ENCODE measurements around the gene AGBL2.
"Not testable (repeated sequence)": the region's sequence is repeated elsewhere in the genome, so short reads cannot be mapped to it uniquely, and the experiment has no call there.

Gene AGBL2

GRCh38 chr11:47689480-47689879 lies 25.7 kb downstream of the AGBL2 start:
- H3K79me2 ChIP-seq, result no peaks in the 10 kb centered on the region
- no peaks in the 10 kb centered on the region for H3K4me1 ChIP-seq
- no peaks in the 10 kb centered on the region for H3K36me3 ChIP-seq (ENCODE audit: control insufficient read depth, insufficient read depth, low read length)
- no peak overlapping the region for H3K9ac ChIP-seq
- H3K27me3 ChIP-seq (ENCODE audit: control insufficient read depth, insufficient read depth, low read length), result no peaks in the 10 kb centered on the region
- no peak overlapping the region for H3K27ac ChIP-seq
- no peak overlapping the region for H2AFZ ChIP-seq
- no peak for TF ChIP-seq CTCF (IDR thresholded peaks at IDR 0.05)
- H3K9me3 ChIP-seq (ENCODE audit: control insufficient read depth, low read length), result no peaks in the 10 kb centered on the region
- H3K4me3 ChIP-seq (ENCODE audit: low read depth, low read length), result no peak overlapping the region
- no peak overlapping the region for H3K4me2 ChIP-seq (ENCODE audit: low read length)

- Histone ChIP-seq H3K79me2 (no peaks in the 10 kb centered on the region), H3K27ac (no peak overlapping the region), H3K4me3 (ENCODE audit: low read depth, low read length) (no peak overlapping the region), H3K4me1 (no peaks in the 10 kb centered on the region), H3K4me2 (ENCODE audit: low read length) (no peak overlapping the region), H2AFZ (no peak overlapping the region), H3K36me3 (ENCODE audit: control insufficient read depth, insufficient read depth, low read length) (no peaks in the 10 kb centered on the region), H3K9ac (no peak overlapping the region), H3K27me3 (ENCODE audit: control insufficient read depth, insufficient read depth, low read length) (no peaks in the 10 kb centered on the region), H3K9me3 (ENCODE audit: control insufficient read depth, low read length) (no peaks in the 10 kb centered on the region)
- TF ChIP-seq CTCF (IDR thresholded peaks at IDR 0.05), result no peak
Observed at GRCh38 chr11:47688991-47689390, 26.2 kb downstream of the AGBL2 start.

GRCh38 chr11:47688111-47688510 lies 27.1 kb downstream of the AGBL2 start:
- no peak for TF ChIP-seq CTCF (IDR thresholded peaks at IDR 0.05)
- no peaks in the 10 kb centered on the region for H3K9me3 ChIP-seq (ENCODE audit: control insufficient read depth, low read length)

GRCh38 chr11:47686704-47687103 lies 28.5 kb downstream of the AGBL2 start:
- H2AFZ ChIP-seq; H3K4me2 ChIP-seq (ENCODE audit: low read length); H3K36me3 ChIP-seq (ENCODE audit: control insufficient read depth, insufficient read depth, low read length); H3K4me3 ChIP-seq (ENCODE audit: low read depth, low read length); H3K4me1 ChIP-seq; H3K79me2 ChIP-seq; H3K27ac ChIP-seq; H3K27me3 ChIP-seq (ENCODE audit: control insufficient read depth, insufficient read depth, low read length); H3K9ac ChIP-seq; H3K9me3 ChIP-seq (ENCODE audit: control insufficient read depth, low read length): not testable (repeated sequence)

More at GRCh38 chr11:47688111-47688510, 27.1 kb downstream of the AGBL2 start:
- H3K4me1 ChIP-seq, result no peaks in the 10 kb centered on the region
- no peak overlapping the region for H3K4me2 ChIP-seq (ENCODE audit: low read length)
- no peak overlapping the region for H3K9ac ChIP-seq
- no peak overlapping the region for H3K27ac ChIP-seq
- no peaks in the 10 kb centered on the region for H3K36me3 ChIP-seq (ENCODE audit: control insufficient read depth, insufficient read depth, low read length)
- no peaks in the 10 kb centered on the region for H3K27me3 ChIP-seq (ENCODE audit: control insufficient read depth, insufficient read depth, low read length)
- H2AFZ ChIP-seq, result no peak overlapping the region
- no peak overlapping the region for H3K4me3 ChIP-seq (ENCODE audit: low read depth, low read length)
- no peaks in the 10 kb centered on the region for H3K79me2 ChIP-seq

GRCh38 chr11:47686151-47686550 lies 29.0 kb downstream of the AGBL2 start:
- no peaks in the 10 kb centered on the region for H3K36me3 ChIP-seq (ENCODE audit: control insufficient read depth, insufficient read depth, low read length)
- no peaks in the 10 kb centered on the region for H3K4me1 ChIP-seq
- TF ChIP-seq CTCF (IDR thresholded peaks at IDR 0.05), result no peak
- H3K4me2 ChIP-seq (ENCODE audit: low read length), result no peak overlapping the region
- H3K9ac ChIP-seq, result no peak overlapping the region
- H3K79me2 ChIP-seq, result no peaks in the 10 kb centered on the region
- no peaks in the 10 kb centered on the region for H3K9me3 ChIP-seq (ENCODE audit: control insufficient read depth, low read length)
- H2AFZ ChIP-seq, result no peak overlapping the region
- H3K27ac ChIP-seq, result no peak overlapping the region
- H3K4me3 ChIP-seq (ENCODE audit: low read depth, low read length), result no peak overlapping the region
- no peaks in the 10 kb centered on the region for H3K27me3 ChIP-seq (ENCODE audit: control insufficient read depth, insufficient read depth, low read length)

Data from parathyroid adenoma (tissue), 2 donors.